ENCODE measurements around the gene ING3.

ING3 gene

GRCh38 chr7:120950539-120951308, at the start of gene ING3:
Gene ING3, plus strand, starts transcription at chr7:120950777. Its CDS starts 120 bp downstream, at chr7:120950897.
- peak; percentile 97 for DNase-seq

- DNase-seq: no peak
Measured at GRCh38 chr7:120915314-120916105, 35.1 kb upstream of the ING3 start.

- DNase-seq: no peak
Measured at GRCh38 chr7:120916121-120916520, 34.5 kb upstream of the ING3 start.

- no peak for DNase-seq
Measured at GRCh38 chr7:120916538-120916937, 34.0 kb upstream of the ING3 start.

- DNase-seq: no peak
Measured at GRCh38 chr7:120919466-120919865, 31.1 kb upstream of the ING3 start.

- no peak for DNase-seq
Measured at GRCh38 chr7:120920034-120920433, 30.5 kb upstream of the ING3 start.

GRCh38 chr7:120920591-120921274, 29.8 kb upstream of the ING3 start:
- DNase-seq: no peak

GRCh38 chr7:120924837-120925236, 25.7 kb upstream of the ING3 start:
- DNase-seq: no peak

- DNase-seq: no peak
Measured at GRCh38 chr7:120925392-120925791, 25.2 kb upstream of the ING3 start.

- no peak for DNase-seq
Measured at GRCh38 chr7:120926943-120927346, 23.6 kb upstream of the ING3 start.

GRCh38 chr7:120927454-120928103, 23.0 kb upstream of the ING3 start:
- no peak for DNase-seq

GRCh38 chr7:120931243-120931642, 19.3 kb upstream of the ING3 start:
- no peak for DNase-seq

GRCh38 chr7:120933475-120933874, 17.1 kb upstream of the ING3 start:
- DNase-seq: peak; percentile 16

- DNase-seq: no peak
Measured at GRCh38 chr7:120939345-120939744, 11.2 kb upstream of the ING3 start.

GRCh38 chr7:120941064-120941463, 9.5 kb upstream of the ING3 start:
- no peak for DNase-seq

GRCh38 chr7:120941856-120942255, 8.7 kb upstream of the ING3 start:
- DNase-seq: no peak

- DNase-seq: no peak
Measured at GRCh38 chr7:120942861-120943260, 7.7 kb upstream of the ING3 start.

GRCh38 chr7:120944826-120945562, 5.6 kb upstream of the ING3 start:
- no peak for DNase-seq

- no peak for DNase-seq
Measured at GRCh38 chr7:120947980-120948379, 2.6 kb upstream of the ING3 start.

GRCh38 chr7:120949393-120949911, 1.1 kb upstream of the ING3 start:
- DNase-seq: no peak

GRCh38 chr7:120949998-120950538, 509 bp upstream of the ING3 start:
- DNase-seq: no peak

- no peak for DNase-seq
Measured at GRCh38 chr7:120951309-120951699, 727 bp downstream of the ING3 start.

Measured in activated CD4-positive, alpha-beta T cell treated with anti-CD3 and anti-CD28 coated beads, Interleukin-2, amount 50 U/mL, for 16 hours (primary cell).